Inflammatory macrophage treated with lipopolysaccharide for 4 hours (primary cell): ENCODE data around the gene ITPRIPL1.

Experiments used
- DNase-seq: peaks from one replicate; pipeline ENCODE4 v3.0.0-alpha.2; 2020

ITPRIPL1 gene

DNA sequence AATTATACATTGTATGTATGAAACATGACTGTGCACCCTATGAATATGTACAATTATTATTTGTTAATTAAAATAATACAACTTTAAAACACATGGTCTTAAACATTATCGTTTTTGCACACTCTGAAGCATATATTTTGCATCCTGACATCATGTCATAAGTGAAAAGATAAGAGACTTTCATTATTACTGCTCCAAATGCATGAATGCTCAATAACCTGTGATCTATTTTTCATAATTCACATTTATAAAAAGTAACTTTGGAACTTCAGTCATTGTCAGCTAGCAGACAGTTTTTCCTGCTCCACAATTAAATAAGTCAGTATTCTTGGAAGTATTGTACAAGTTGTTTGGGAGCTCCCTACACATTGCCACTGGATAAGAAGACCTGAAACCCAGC is 1.3 kb upstream of the ITPRIPL1 start:
- no peak for DNase-seq

DNA sequence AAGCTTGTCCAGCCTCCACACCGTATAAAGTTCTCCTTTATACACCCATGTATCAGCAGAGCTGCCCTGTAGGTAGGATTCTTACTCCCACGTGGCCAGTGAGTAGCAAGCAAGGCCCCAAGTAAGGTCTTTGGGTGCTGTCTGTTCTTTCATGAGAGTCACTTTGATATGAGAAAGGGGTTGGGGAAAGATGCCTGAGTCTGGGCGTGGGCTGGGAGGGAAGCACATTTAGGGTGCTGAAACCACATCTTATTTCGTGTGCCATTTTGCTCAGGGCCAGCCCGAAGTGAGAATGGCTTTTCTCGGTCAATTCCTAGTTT is 436 bp upstream of the ITPRIPL1 start:
- DNase-seq: no peak

DNA sequence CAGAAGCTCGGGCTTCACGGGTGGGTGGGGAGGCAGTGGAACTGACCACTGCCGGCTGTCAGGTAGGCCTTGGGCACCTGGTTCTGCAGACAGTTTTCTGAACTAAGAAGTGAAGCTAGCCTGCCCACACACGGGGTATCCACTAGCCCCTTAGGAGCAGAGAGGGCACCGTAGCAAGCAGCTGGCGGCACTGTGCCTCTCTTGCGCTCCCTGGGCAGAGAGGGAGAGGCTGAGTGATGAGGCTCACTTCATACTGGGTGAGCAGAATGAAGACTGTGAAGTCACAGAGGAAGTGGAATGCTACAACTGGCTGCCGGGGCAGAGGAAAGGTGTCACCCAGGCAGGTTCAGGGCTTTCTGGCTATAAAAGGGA is 753 bp downstream of the ITPRIPL1 start:
- DNase-seq: no peak

DNA sequence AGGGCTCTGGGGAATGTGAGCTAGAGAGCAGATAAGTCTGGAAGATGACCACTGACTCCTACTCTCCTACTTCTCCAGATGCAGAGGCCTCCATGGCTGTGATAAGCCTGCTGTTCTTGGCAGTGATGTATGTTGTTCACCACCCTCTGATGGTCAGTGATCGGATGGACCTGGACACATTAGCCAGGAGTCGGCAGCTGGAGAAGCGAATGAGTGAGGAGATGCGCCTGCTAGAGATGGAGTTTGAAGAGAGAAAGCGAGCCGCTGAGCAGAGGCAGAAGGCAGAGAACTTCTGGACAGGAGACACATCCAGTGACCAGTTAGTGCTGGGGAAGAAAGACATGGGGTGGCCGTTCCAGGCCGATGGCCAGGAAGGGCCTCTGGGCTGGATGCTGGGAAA is 1.4 kb downstream of the ITPRIPL1 start:
- DNase-seq: no peak

DNA sequence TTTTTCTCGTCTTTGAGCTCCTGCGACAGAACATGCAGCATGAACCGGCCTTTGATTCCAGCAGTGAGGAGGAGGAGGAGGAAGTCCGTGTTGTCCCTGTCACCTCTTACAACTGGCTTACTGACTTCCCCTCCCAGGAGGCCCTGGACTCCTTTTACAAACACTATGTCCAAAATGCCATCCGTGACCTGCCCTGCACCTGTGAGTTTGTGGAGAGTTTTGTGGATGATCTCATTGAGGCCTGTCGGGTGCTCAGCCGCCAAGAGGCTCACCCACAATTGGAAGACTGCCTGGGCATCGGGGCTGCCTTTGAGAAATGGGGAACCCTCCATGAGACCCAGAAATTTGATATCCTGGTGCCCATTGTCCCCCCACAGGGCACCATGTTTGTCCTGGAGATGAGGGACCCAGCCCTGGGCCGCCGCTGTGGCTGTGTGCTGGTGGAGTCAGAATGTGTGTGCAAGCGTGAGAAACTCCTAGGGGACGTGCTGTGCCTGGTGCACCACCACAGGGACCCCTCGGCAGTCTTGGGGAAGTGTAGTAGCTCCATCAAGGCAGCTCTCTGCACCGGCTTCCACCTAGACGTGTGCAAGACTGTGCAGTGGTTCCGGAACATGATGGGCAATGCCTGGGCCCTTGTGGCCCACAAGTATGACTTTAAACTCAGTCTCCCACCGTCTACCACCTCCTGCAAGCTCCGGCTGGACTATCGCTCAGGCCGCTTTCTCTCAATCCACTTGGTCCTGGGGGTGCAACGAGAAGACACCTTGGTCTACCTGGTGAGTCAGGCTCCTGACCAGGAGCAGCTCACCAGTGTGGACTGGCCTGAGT is 2.1 kb downstream of the ITPRIPL1 start:
- DNase-seq: no peak

DNA sequence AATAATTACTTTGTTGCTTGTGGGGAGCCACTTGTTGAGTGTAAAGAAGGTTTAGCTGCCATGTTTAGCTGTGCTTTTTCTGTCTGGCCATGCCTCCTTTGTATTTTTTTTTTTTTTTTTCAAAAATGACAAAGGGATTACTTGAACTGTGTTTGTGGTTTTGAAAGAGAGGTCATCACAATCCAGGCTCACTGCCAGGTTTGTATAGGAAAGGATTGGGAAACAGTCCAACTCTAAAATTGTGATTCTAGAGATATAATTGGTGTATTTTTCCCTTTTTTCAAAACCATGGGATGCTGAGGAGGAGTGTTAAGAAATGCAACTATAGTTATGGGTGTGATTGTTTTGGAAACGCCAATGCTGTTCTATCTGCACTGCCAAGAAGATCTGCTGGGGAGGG is 4.3 kb downstream of the ITPRIPL1 start:
- DNase-seq: no peak

DNA sequence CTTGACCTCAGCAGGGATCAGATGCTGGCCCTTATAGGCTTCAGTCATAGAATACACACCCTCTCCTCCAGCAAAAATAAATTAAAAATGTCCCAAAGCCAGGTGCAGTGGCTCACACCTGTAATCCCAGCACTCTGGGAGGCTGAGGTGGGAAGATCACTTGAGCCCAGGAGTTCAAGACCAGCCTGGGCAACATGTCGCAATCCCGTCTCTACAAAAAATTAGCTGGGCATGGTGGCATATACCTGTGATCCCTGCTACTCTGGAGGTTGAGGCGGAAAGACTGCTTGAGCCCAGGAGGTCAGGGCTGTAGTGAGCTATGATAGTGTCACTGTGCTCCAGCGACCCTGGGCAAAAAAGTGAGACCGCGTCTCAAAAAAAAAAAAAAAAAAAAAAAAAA is 4.8 kb downstream of the ITPRIPL1 start:
- DNase-seq: no peak

DNA sequence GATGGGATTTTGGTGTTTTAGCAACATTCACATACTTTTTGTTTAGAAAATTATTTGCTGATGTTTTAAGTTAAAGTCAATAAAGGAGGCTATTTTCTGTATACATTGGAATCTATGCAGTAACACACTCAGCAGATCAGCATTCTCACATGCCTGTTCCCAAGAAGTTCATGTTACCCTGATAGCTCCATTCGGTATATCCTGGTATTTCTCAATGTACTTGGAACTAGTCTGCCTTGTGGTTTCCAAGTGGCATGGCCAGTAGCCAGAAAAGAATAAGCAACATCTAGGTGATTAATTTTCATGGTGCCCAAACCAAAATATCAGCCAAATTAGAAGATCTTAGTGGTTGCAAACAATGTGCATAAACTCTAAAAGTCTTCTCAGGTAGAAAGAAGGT is 5.3 kb downstream of the ITPRIPL1 start:
- no peak for DNase-seq

DNA sequence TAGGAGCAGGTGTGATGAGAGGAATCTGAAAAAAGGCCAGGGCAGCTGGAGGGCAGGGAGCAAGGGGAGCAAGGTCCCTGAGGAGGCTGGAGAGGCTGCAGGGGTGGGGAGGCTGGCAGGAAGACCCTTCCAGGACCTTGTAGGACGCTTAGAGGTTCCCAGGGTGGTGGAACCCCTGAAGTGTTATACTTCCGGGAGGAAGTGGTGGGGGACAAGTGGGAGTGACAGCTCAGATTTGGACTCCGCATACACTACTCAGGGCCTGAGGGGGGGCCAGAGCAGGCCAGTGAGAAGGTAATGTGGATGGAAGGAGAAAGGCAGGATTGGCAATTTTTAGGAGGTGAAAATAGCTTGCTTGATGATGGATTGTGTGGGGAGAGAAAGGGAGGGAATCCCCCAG is 8.6 kb downstream of the ITPRIPL1 start:
- DNase-seq: no peak

DNA sequence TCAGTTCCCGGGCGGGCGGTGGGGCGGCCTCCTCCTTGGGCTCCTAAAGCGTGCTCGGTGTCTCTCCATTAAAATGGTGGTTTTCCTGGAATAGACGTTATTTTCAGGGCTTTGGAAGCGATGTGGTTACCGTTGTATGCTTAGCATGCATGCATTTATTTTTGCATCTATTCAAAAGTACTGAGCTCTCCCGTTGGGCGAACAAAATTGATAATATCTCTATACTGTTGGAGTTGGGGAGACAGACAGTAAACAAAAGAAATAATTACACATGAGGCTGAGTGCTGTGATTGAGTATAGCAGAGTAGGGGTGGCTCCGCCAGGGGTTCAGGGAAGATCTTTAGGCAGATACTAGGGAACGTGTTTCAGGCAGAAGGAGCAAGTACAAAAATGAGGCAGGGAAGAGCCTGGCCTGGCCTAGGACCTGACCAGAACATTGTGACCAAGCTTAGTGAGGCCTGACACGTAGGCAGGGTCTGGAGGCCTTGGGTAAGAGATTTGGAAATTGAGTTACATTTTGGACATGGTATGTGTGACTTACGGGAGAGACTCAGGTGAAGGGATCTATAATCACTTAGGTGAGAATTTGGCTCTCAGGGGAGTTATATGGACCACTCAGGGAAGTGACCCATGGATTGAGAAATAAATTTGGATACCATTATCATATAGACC is 11.1 kb downstream of the ITPRIPL1 start:
- DNase-seq: no peak

DNA sequence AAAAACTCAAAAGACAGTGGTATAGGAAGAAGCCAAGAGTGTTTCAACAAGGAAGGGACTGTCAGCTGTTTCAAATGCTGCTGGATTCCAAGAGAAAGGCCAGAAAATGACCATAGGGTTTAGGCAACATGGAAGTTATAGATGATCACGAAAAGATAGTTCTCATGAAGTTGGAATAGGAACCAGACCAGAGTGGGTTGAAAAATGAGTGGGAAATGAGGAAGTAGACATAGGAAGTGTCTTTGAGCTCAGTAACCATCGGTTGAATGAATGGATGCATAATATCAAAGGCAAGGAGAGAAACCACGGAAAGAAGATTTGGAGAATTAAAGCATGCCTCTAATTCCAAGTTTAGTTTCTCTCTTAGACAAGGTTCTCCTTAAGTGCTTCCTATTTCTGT is 11.8 kb downstream of the ITPRIPL1 start:
- DNase-seq: peak; percentile 86

DNA sequence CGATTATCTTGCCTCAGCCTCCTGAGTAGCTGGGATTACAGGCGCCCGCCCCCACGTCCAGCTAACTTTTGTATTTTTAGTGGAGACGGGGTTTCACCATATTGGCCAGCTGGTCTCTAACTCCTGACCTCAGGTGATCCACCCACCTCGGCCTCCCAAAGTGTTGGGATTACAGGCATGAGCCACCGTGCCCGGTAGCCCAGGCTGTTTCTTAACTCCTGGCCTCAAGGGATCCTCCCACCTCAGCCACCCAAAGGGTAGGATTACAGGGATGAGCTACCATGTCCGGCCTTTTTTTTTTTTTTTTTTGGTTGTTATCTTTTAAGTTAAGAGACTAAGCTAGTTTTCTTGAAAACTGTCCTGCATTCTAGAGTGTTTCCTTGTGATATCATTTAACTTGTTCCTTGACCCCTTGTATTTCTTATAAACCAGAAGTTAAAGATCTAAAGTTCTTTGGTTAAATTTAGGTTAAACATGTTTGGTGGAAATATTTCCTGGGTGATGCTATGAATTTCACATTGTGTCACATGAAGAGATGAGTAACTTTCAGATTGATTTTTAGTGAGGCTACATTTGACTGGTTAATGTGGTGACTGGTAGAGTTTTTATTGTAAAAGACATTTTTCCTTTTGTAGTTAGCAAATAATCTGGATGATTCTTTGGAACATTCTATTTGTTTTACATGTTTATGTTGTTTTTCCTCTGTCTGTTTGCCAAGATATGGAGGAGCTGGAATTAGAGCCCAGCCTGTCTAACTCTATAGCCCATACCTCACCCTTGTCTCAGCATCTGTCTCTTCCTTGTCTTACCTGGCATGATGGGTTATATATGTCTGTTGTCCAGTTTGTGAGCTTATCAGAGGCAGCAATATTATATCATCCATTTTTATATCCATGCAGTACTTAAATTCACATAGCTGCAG is 15.6 kb downstream of the ITPRIPL1 start:
- DNase-seq: peak; percentile 45

DNA sequence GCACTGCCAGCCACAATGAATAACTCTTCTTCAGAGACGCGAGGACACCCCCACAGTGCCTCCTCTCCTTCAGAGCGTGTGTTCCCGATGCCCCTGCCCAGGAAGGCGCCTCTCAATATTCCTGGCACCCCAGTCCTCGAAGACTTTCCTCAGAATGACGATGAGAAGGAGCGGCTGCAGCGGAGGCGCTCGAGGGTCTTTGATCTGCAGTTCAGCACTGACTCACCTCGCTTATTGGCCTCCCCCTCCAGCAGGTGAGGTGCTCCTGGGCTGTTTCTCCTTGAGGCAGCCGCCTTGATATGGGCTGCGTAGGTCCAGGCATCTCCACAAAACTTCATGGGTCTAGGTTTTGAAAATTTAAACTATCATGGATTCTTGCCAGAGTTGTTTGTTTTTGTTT is 16.5 kb downstream of the ITPRIPL1 start:
- no peak for DNase-seq

DNA sequence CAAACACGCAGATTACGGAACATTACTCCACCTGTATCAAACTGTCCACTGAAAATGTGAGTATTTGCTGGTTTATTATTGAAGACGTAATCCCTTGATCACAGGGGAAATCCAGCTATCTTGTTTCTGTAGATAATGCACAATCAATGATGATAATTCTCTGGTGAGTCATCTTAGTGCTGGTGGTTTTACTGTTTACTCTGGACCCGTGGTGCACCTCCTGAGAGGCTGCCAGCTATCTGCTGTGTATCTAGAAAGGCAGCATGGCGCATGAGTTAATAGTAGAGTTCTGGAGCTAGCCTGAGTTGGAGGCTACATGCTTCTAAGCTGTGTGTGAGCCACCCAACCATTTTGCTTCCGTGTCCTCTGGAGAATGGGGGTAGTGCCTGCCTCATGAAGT is 17.0 kb downstream of the ITPRIPL1 start:
- no peak for DNase-seq

DNA sequence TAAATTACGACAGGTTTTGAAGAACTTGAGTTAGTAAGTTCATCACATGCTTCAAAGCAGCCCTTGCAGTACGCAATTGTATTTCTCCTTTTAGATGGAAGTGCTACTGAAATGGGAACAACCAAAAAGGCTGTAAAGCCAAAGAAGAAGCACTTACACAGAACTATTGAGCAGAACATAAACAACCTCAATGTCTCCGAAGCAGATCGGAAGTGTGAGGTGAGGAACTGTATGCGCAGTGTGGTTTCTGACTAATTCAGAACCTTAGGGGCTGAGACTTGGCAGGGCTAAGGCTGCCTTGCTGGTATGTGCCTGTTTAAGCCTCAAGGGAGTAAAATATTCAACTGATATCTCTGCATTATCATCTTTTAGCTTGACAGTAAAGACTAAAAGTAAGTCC is 18.9 kb downstream of the ITPRIPL1 start:
- DNase-seq: peak; percentile 80

DNA sequence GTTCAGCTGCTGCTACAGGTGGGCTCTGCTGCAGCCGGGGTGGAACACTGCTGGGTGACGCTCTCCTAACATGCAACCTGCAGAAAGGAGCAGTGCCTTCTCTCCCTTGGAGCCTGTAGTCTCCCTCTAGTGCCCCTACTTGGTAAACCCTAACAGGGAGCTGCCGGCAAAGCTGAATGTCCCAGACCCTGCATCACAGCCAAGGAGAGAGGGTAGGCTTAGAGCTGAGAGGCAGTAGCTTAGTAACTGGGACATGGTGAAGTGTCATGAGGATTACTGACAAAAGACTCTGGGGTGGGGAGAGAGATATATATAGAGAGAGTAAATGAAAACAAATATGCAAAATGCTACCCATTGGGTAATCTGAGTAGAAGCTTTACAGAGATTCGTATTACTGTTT is 20.3 kb downstream of the ITPRIPL1 start:
- DNase-seq: peak; percentile 37

DNA sequence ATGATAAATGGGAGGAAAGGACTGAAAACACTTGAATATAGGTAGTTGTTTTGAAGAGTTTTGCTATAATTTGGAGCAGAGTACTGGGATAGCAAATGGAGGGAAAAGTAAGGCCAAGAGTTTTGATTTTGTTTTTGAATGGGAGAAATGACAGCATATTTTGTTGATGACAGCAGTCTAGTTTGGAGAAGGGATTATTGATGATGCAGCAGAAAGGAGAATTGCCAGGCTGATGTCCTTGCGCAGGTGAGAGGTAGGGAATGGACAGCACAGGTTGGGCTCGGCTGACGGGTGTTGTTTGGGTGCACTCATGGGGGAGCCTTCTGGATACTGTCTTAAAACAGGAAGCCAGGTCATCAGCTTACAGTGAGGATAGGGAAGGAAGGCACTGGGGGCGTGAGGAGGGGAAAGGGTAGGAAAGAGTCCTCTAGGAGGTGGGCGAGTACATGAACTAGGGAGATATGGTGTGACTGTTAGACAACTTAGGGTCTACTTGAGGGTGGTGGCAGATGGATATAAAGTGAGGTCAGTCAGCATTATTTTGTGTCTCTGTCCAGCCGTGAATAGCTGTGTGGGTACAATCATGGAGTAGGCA is 20.8 kb downstream of the ITPRIPL1 start:
- peak; percentile 55 for DNase-seq

DNA sequence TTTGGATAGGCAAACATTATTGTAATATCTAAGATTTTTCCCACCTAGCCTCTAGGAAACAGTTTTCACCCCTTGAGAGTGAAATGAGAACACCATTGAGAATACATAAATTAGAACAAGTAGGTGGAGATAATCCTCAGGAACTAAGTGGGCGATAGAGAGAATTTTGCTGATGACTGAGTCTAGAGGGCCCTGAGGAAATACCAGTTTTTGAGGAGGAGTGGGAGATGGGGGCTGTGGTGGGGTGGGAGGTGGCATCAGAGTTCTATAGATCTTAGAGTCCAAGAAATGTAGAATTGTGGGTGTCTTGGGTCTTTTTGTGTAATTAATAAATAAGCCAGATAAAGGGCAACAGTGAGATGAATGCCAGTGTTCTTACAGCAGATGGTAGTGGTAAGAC is 22.3 kb downstream of the ITPRIPL1 start:
- no peak for DNase-seq

DNA sequence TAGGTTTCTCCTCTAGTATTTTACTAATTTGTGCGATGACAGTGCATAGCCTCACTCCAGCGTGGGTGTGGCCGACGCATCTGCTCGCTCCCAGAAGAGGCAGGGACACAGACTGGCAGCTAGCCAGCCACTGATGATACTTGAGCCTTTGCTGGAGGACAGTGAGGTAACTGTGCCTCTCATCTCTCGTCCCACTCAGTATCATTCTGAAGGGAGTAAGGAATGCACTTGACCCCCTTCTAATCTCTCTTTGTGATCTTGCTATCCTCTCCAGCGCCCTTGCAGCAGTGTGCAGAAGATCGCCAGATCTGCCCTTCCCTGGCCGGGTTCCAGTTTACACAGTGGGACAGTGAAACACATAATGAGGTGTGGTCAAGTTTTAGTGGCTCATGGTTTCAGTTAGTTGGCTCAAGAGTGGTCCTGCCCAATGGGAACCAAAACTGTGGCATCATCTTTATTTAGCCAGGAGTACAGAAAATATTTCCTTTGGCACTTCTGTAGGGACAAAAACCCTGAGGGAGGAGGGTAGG is 28.0 kb downstream of the ITPRIPL1 start:
- DNase-seq: no peak

DNA sequence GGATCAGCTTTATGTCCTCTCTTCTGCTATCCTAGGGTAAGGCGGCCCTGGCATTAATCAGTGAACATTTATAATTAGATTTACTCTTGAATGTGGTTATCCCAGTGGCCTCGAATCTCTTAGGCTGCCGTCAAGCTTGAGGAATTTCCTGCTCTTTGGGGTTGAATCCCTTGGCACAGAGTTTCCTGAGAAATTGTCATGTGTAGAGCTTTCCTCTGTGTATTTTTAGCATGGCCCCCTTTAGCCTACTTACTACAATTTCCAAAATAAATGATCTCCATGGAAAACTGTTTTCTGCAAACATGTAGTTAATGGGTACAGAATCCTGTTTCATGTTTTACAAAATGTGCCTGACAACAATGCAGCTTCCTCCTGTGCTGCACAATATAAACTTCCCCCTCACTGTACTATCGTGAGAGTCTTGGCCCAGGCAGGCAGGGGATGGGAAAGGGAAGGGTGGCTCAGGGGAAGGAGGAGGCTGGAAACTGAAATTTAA is 28.5 kb downstream of the ITPRIPL1 start:
- peak; percentile 32 for DNase-seq

DNA sequence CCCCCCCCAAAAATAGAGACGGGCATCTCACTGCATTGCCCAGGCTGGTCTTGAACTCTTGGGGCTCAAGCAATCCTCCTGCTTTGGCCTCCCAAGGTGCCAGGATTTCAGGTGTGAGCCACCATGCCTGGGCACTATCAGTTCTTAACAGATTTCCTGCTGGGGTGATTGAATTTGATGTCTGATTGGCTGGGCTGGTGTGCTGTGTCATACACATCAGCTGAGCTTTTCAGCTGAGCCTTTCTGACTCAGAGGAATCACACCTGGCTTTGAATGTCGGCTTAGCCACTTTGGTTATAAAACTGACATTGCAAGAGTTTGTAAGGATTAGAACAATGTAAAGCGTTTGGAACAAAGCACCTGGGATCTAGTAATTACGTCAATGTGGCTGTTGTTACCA is 29.4 kb downstream of the ITPRIPL1 start:
- no peak for DNase-seq

DNA sequence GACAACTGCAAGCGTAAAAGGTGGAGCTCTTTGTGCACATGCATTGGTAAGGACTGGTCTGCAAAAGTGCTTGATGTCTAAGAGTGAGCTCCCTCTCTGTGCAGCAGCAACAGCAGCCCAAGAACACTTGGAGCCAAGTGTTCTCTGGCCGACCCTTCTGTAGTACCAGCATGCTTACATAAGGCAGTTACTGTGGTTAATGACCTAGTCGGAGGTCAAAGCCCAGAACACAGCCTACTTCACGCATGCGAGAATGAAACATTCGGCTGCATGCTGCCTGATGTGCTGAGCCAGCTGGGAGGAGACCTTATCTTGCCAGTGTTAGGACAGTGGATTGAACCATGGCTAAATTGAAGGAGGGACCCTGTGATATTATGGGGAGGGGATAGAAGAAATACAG is 31.8 kb downstream of the ITPRIPL1 start:
- no peak for DNase-seq

DNA sequence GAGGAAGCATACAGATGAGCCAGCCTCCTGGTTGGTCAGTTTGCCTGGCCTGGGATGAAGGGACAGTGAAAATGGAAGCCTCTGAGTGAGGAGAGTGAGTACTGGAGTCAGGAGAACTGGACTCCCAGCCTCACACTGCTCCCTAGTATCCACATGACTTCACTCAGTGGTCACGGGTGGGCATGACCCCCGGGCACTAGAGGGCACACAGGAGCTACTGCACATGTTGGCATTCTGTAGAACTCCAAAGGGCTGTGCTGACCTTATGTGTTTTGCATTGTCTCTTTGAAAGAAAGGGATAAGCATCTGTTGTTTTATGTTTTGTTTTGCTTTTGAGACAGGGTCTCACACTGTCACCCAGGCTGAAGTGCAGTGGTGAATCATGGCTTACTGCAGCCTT is 34.2 kb downstream of the ITPRIPL1 start:
- peak; percentile 28 for DNase-seq
